ENCODE measurements around the gene SULT4A1. TPM values are rescaled to one million over a fixed set of nuclear protein-coding genes. Genes with fewer than 3 reads are reported as not detected.

The SULT4A1 gene
- polyA plus RNA-seq, 1 of the 3 experiments (the other 2 are of a cell fraction) = 3.9 TPM

DNA sequence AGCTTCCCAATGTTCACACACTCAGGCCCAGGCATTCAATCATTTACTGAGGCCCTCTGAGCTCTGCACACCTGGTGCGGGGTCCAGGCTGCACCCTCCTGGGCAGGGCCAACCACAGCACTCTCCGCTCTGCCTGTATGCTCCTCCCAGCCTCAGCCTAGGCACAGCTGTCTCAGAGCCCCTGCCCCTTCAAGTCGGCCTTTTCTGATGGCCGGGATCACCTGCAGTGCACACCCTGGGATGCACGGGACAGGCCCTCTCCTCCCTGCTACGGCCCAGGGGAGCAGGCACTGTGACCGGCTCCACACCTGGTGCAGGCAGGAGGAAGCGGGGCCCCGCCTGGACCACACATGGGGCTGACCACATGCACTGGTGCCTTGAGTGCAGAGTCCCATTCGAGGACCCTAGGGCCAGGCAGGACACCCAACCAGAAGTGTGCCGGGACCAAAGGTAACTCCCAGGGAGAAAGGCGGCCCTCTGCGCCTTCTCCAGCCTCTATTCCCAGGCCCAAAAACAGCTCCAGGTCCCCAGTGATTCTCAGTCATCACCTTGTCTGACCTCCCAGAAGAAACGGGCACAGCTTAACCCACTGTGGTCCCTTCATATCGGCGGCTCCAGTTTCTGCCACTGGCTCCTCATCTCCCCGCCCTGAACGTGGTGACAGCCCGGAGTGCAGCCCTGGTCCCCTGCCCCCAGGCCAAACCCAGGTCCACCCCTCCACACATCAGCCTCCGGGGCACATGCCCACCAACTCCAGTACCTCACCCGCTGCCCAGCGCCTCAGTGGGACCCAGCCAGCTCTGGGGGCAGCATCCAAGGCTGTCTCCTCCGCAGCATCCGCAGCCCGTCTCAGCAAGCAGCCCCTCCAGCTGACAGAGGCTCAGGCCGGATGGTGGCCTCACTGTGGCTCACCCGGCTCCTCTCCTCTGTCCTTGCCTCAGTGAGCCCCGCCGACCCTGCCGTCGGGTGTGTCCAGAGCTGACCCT is 17.5 kb downstream of the SULT4A1 start:
- H3K9me2 ChIP-seq = no peaks in the 10 kb centered on the region
- no peak overlapping the region for H3K4me2 ChIP-seq
- no peaks in the 10 kb centered on the region for H3K27me3 ChIP-seq (ENCODE audit: insufficient read depth)
- H3K27ac ChIP-seq (ENCODE audit: low read depth in 2 of 2, low read length in 1 of 2) = peak overlapping the region in 1 of 2 experiments; percentile 74; a peak in 2 of 4 replicates
- no peak overlapping the region for H3K4me3 ChIP-seq (ENCODE audit: low read depth in 2 of 2, low read length in 1 of 2)
- CTCF ChIA-PET = interaction anchor here (0.9 to 1.2 kb wide), 4 partner anchors 8 to 101 kb away, joined by 3 to 4 read pairs (median 3); no protein-coding TSS in a partner anchor
- H3K79me2 ChIP-seq (ENCODE audit: insufficient read depth) = no peaks in the 10 kb centered on the region
- no peaks in the 10 kb centered on the region for H3K9me3 ChIP-seq
- H3K36me3 ChIP-seq (replicated peaks in 1 of 2; ENCODE audit: control insufficient read depth in 1 of 2, insufficient read depth in 2 of 2, low read length in 1 of 2) = no peaks in the 10 kb centered on the region
- no peak overlapping the region for H3K9ac ChIP-seq
- WGBS (ENCODE audit: low lambda C conversion rate) = 76% methylated on average over 6 of the region's 31 CpGs
- no peak for TF ChIP-seq ELF1 (IDR thresholded peaks at IDR 0.05)
- H3K4me1 ChIP-seq (ENCODE audit: control insufficient read depth in 1 of 2, insufficient read depth in 2 of 2, low read depth in 1 of 2, low read length in 1 of 2) = peaks cover 0 to 38% of the 10 kb centered on the region in 2 experiments; a peak in 1 of 4 replicates
- no peaks in the 10 kb centered on the region for H3F3A ChIP-seq (replicated peaks; ENCODE audit: insufficient read depth)
- POLR2A ChIA-PET = interaction anchor here (0.8 kb wide), 1 partner anchor 15 kb away, joined by 3 read pairs; no protein-coding TSS in a partner anchor
- no peaks in the 10 kb centered on the region for H4K20me1 ChIP-seq (ENCODE audit: insufficient read depth)
- DNase-seq = no peak
- H2AFZ ChIP-seq (ENCODE audit: low read depth) = no peak overlapping the region

DNA sequence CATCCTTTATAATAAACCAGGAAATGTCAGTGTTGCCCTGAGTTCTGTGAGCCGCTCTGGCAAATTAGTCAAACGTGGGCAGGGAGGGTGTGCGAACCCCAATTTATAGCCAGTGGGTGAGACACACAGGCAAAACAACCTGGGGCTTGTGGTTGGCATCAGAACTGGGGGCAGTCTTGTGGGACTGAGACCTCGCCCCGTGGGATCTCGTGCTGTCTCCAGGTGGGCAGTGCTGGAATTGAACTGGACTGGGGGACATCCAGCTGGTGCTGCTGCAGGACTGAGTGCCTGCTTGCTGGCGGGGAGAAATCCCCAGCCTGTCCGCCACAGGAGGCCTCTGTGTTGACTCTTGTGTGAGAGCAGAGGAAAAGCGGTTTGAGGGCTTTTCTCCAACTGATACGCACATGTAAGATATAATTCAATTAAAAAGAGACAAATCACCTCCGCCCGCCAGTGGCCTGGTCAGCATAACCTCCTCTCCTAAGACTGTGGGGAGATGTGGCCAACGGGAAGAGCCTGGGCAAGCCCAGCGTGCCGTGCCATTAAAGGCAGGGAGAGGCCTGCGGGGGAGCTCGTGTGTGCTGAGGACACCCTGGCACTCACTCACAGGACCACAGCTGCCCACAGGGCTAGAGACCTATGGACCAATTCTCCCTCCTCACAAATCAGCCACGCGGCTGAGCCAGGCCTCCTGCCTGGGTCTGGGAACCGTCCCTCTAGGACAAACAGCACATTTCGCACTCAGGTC is 18.4 kb downstream of the SULT4A1 start:
- no peaks in the 10 kb centered on the region for H4K20me1 ChIP-seq (ENCODE audit: insufficient read depth)
- H3K9me2 ChIP-seq = no peaks in the 10 kb centered on the region
- ChIA-PET CTCF (interaction anchor here (0.9 to 1.2 kb wide), 4 partner anchors 9 to 102 kb away, joined by 3 to 4 read pairs (median 3); no protein-coding TSS in a partner anchor), POLR2A (interaction anchor here (0.8 to 0.9 kb wide), 2 partner anchors 13 to 14 kb away, joined by 3 read pairs; no protein-coding TSS in a partner anchor)
- no peaks in the 10 kb centered on the region for H3F3A ChIP-seq (replicated peaks; ENCODE audit: insufficient read depth)
- WGBS (ENCODE audit: low lambda C conversion rate) = 68% methylated on average over 5 of the region's 21 CpGs
- H3K36me3 ChIP-seq (replicated peaks in 1 of 2; ENCODE audit: control insufficient read depth in 1 of 2, insufficient read depth in 2 of 2, low read length in 1 of 2) = no peaks in the 10 kb centered on the region
- H3K27ac ChIP-seq (ENCODE audit: low read depth in 2 of 2, low read length in 1 of 2) = peak overlapping the region in 1 of 2 experiments; percentile 76; a peak in 2 of 4 replicates
- DNase-seq = peak; percentile 79
- no peak overlapping the region for H3K4me2 ChIP-seq
- H3K9ac ChIP-seq = no peak overlapping the region
- no peaks in the 10 kb centered on the region for H3K79me2 ChIP-seq (ENCODE audit: insufficient read depth)
- H2AFZ ChIP-seq (ENCODE audit: low read depth) = no peak overlapping the region
- peaks cover 0 to 38% of the 10 kb centered on the region in 2 experiments; a peak in 1 of 4 replicates for H3K4me1 ChIP-seq (ENCODE audit: control insufficient read depth in 1 of 2, insufficient read depth in 2 of 2, low read depth in 1 of 2, low read length in 1 of 2)
- no peak overlapping the region for H3K4me3 ChIP-seq (ENCODE audit: low read depth in 2 of 2, low read length in 1 of 2)
- peak; percentile 50; the same call in 1 of the 2 replicates for TF ChIP-seq MXI1 (IDR thresholded peaks at IDR 0.05; ENCODE audit: low read depth, low read length)
- TF ChIP-seq, protein P1, sequence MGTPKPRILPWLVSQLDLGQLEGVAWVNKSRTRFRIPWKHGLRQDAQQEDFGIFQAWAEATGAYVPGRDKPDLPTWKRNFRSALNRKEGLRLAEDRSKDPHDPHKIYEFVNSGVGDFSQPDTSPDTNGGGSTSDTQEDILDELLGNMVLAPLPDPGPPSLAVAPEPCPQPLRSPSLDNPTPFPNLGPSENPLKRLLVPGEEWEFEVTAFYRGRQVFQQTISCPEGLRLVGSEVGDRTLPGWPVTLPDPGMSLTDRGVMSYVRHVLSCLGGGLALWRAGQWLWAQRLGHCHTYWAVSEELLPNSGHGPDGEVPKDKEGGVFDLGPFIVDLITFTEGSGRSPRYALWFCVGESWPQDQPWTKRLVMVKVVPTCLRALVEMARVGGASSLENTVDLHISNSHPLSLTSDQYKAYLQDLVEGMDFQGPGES (IDR thresholded peaks at IDR 0.05; ENCODE audit: low read depth, low read length) = no peak
- H3K27me3 ChIP-seq (ENCODE audit: insufficient read depth) = no peaks in the 10 kb centered on the region
- no peaks in the 10 kb centered on the region for H3K9me3 ChIP-seq

DNA sequence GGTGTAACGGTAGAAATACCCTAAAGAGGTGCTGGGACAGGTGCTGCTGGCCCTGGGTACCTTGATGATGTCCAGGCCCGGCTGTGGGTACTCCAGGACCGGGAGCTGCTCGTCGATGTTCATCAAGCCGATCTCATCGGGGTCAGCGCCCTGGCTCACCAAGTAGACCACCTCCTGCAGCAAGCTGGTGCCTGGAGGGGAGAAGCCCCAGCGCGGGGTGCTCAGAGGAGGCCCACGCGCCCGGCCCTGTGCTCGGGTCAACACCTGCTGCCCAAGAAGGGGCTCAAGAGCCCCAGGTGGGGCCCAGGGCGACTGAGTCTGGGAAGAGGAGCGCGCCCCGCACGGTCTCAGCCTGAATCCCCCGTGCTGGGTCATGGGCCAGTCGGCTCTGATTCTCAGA is 20.6 kb downstream of the SULT4A1 start:
- CTCF ChIA-PET = interaction anchor here (0.8 kb wide), 1 partner anchor 43 kb away, joined by 3 read pairs; no protein-coding TSS in a partner anchor

More for the DNA sequence above, 20.6 kb downstream of the SULT4A1 start:
- Histone ChIP-seq H3K9ac (no peak overlapping the region), H3K27me3 (ENCODE audit: insufficient read depth) (no peaks in the 10 kb centered on the region), H3F3A (replicated peaks; ENCODE audit: insufficient read depth) (no peaks in the 10 kb centered on the region), H3K9me3 (no peaks in the 10 kb centered on the region), H3K79me2 (ENCODE audit: insufficient read depth) (no peaks in the 10 kb centered on the region), H3K9me2 (no peaks in the 10 kb centered on the region), H3K4me3 (ENCODE audit: low read depth in 2 of 2, low read length in 1 of 2) (no peak overlapping the region), H3K4me2 (no peak overlapping the region), H2AFZ (ENCODE audit: low read depth) (no peak overlapping the region), H3K27ac (ENCODE audit: low read depth in 2 of 2, low read length in 1 of 2) (no peak overlapping the region), H3K36me3 (replicated peaks in 1 of 2; ENCODE audit: control insufficient read depth in 1 of 2, insufficient read depth in 2 of 2, low read length in 1 of 2) (no peaks in the 10 kb centered on the region), H3K4me1 (ENCODE audit: control insufficient read depth in 1 of 2, insufficient read depth in 2 of 2, low read depth in 1 of 2, low read length in 1 of 2) (peaks cover 0 to 22% of the 10 kb centered on the region in 2 experiments; a peak in 1 of 4 replicates), H4K20me1 (ENCODE audit: insufficient read depth) (no peaks in the 10 kb centered on the region)
- no peak for TF ChIP-seq NRF1 (IDR thresholded peaks at IDR 0.05; ENCODE audit: low read depth, low read length)
- TF ChIP-seq, protein P2, sequence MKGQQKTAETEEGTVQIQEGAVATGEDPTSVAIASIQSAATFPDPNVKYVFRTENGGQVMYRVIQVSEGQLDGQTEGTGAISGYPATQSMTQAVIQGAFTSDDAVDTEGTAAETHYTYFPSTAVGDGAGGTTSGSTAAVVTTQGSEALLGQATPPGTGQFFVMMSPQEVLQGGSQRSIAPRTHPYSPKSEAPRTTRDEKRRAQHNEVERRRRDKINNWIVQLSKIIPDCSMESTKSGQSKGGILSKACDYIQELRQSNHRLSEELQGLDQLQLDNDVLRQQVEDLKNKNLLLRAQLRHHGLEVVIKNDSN (IDR thresholded peaks at IDR 0.05; ENCODE audit: borderline replicate concordance, low read depth) = no peak
- TF ChIP-seq, protein P3, sequence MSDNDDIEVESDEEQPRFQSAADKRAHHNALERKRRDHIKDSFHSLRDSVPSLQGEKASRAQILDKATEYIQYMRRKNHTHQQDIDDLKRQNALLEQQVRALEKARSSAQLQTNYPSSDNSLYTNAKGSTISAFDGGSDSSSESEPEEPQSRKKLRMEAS (IDR thresholded peaks at IDR 0.05; ENCODE audit: low read depth) = no peak
- no peak for TF ChIP-seq RAD21 (IDR thresholded peaks at IDR 0.05; ENCODE audit: low read length)
- TF ChIP-seq RCOR1 (IDR thresholded peaks at IDR 0.05; ENCODE audit: low read length) = no peak
- TF ChIP-seq SMC3 (IDR thresholded peaks at IDR 0.05; ENCODE audit: low read depth, low read length) = no peak
- TF ChIP-seq EP300 (IDR thresholded peaks at IDR 0.05; ENCODE audit: borderline replicate concordance in 1 of 2, low read depth in 1 of 2, low read length in 1 of 2) = no peak
- TF ChIP-seq TEAD4 (IDR thresholded peaks at IDR 0.05; ENCODE audit: borderline replicate concordance, insufficient read depth) = no peak
- TF ChIP-seq NFIC (IDR thresholded peaks at IDR 0.05; ENCODE audit: borderline replicate concordance) = no peak
- no peak for TF ChIP-seq FOXJ3 (CRISPR knock-in tag; IDR thresholded peaks at IDR 0.05)
- TF ChIP-seq, protein P1 (IDR thresholded peaks at IDR 0.05; ENCODE audit: low read depth, low read length) = no peak
- no peak for TF ChIP-seq GATA2 (CRISPR knock-in tag; IDR thresholded peaks at IDR 0.05)
- TF ChIP-seq JUND (IDR thresholded peaks at IDR 0.05) = no peak
- DNase-seq = no peak
- POLR2A ChIA-PET = no interaction called here
- whole genome bisulfite sequencing (ENCODE audit: low lambda C conversion rate) = 100% methylated on average over 4 of the region's 21 CpGs

Data from SK-N-SH (cell line).